ENCODE data around the gene SP140.
"Not testable (repeated sequence)": the region's sequence is repeated elsewhere in the genome, so short reads cannot be mapped to it uniquely, and the experiment has no call there.

Gene SP140

DNA sequence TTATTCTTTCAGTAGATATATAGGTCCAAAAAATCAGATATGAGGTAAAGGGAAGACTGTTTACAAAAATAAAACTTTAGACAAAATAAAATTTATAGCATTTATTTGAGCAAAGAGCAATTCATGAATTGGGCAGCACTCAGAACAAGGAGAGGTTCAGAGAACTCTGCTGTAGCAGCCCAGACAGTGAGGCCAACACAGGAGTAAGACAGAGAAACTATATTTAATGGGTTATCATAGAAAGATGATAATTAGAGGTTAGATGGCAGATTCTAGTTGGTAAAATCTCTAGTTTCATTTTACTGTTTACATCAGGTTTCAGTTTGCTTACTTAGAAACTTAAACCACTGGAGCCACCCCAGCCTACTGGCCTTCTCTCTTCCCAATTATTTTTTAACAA lies 71.4 kb downstream of the SP140 start:
- DNase-seq: no peak

DNA sequence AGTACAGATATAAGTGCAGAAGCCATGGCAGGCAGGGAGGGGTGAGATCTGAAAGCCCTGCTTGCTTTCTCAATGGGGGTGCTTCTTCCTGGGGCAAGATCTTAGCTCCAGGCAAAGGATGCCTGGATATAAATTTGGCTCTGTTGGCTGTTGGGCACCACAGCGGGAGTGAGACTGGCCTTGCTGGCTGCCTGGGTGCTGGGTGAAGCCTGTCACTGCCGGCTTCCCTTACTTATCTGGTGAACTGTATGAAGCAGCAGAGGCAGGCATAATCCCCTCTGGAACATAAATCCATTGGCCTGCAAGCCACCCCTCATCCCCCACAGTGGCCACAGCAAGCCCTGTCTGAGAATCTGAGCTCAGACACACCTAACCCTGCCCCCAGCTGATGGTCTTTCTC lies 74.1 kb downstream of the SP140 start:
- no peak for DNase-seq

DNA sequence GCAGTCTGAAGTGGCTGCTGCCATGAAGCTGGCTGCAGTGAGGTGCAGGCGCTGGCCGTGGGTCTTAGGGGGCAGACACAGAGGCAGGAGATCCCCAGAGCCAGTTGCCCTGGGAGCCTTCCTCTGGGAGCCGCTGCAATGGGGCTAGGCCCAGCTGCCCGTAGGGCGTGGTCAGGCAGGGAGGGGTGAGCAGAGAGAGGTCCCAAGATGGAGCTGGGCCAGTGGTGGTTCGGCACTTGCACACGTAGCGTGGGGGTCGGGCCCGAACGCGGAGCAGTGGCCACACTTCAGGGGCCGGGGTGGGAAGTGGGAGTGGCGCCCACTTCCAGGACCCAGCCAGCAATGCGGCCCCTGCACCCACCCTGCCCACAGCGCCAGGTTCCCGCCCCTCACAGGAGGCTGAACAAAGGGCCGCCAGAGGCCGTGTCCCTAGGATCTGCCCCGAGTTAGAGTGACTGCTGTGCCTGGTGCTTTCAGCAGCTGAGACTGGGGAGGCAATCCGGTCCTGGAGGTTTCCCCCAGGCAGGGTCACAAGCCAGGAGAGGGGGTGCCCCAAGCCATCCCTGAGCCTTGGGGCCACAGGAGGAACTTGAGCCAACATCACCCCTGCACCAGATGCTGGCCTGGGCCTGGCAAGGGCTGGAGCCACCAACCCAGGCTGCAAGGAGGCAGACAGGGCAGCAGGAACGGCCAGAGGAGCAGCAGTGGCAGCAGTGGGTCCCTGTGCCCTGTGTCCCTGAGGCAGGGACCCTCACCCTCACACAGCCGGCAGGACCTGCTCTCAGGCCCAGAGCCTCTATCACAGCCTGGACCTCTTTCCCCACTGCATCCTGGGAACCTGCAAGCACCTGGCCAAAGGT lies 80.1 kb downstream of the SP140 start:
- DNase-seq: no peak

DNA sequence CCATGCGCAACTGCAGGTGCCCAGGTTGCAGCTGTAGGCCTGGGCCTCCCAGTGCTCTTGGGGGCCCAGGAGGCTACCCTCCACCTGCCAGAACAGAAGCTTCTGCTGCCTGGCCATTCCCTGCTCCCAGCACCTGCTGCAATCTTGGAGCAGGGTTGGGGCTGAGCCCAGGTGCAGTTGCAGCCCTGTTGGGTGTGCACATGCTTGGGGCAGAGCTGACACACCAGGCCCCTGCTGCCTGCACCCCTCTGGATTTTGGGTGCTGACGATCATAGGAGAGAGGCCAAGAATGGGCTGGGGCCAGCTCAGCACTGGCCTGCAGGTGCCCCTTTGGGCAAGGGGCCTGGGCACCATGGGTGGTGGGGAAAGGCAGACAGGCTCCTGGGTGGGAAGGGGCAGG lies 80.9 kb downstream of the SP140 start:
- no peak for DNase-seq

DNA sequence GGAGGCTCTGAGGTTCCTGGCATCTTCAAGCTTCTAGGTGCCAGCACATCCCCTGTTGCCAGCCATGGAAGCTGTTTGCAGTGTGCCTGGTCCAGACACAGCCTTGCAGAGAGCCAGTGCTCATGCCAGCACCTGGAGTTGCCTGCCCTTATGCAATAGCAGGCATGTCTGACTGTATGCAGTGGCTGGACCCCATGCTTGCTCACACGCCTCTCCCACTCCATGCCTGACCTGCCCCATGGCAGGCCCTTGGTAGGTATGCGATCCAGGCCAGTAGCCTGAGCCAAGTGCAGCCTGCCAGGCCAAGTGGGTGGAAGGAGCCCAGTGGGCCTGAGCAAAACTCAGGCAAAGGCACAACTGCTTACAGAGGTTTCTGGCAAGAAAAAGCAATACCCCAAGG lies 81.9 kb downstream of the SP140 start:
- DNase-seq: no peak

DNA sequence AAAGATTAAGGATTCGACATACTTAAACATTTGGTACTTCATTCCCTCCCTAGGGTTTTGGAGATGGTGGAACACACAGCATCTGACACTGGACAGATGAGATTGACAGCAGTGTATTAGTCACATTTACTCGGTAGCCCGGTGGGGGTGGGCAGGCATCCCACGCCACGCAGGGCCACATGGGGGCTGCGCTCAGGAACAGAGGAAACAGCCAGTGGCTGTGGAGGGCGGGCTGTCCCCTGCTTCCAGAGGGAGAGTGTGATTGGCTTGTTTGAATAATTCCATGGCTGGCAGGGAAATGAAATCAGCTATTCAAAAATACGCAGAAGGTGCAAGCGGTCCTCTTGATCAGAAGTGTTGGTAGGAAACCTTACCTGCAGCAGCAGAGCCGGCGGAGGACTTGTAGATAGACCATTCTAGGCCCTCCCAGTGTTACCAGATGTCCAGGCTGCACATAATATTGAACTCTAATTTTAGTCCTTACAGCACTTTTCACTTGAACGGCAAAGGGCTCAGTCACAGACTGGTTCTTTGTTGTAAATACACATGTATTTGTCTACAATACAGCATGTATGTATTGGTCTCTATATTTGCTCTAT lies 83.0 kb downstream of the SP140 start:
- DNase-seq: no peak

DNA sequence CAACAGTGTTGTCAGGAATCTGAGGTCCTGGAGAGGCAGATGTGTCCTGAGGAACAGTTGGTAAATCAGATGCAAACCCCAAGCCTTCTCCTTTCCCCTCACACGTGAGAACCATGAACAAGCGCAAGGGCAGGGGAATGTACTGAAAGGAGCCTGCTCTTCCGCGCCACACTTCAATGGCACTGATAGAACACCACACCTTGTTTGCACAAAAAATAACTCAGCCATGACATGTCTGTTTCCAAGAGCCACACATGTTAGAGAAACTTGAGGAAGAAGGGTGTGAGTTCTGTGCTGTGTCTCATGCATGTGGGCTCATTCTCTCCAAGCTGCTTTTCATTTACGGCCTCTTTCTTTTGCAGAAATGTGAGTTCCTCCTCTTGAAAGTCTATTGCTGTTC lies 85.3 kb downstream of the SP140 start:
- DNase-seq: not testable (repeated sequence)

DNA sequence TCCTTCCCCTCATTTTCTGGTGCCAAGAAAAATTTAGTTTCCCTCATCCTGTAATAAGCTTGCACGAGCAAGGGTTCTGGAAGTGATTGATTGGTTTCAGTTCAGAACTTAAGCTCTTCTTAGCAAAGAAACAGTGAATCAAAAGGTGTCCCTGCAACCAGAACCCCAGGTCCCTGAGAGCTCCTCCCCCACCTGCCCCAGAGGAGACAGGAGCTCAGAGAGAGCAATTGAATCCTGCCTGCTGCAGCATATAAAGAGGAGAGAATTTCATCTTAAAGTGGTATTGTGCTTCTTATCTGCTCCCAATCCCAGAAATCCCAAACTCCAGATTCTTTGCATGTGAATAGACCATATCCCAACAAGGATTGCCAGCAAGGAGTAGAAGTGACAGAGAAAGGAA lies 86.1 kb downstream of the SP140 start:
- DNase-seq: not testable (repeated sequence)

DNA sequence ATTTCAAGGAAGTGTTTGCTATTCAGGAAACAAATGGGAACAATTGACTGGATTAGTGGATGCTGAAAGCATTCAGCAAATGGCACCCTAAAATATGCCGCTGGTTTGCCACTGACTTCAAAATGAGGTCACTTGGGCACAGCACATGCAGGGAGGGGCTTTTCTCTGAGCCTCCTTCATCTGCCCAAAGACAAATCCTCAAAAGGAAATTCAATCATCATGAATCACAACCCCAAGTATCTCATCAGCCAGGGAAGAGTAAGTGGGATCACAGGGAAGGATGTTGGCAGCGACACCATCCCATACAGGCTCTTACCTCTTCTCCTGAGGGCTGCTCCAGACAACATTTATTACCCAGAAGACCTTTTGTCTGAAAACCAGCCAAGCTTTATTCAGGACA lies 87.1 kb downstream of the SP140 start:
- no peak for DNase-seq

DNA sequence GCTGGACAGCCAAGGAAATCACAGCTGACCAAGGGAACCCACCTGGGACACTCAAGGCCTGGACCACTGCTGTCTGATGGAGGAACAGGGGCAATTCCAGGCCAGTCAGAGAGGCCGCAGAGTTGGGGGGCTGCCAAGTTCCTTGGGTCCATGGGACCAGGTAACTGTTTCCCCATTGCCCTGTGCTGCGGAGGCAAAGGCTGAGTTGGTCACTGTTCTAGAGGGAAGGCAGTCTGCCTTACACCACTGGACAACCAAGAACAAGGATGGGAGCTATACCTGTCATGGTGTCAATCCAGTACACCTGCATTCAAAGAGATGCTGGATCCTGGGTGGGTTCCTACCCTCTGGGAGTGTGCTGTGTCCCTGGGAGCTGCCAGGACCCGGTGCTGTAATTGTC lies 91.8 kb downstream of the SP140 start:
- DNase-seq: no peak

DNA sequence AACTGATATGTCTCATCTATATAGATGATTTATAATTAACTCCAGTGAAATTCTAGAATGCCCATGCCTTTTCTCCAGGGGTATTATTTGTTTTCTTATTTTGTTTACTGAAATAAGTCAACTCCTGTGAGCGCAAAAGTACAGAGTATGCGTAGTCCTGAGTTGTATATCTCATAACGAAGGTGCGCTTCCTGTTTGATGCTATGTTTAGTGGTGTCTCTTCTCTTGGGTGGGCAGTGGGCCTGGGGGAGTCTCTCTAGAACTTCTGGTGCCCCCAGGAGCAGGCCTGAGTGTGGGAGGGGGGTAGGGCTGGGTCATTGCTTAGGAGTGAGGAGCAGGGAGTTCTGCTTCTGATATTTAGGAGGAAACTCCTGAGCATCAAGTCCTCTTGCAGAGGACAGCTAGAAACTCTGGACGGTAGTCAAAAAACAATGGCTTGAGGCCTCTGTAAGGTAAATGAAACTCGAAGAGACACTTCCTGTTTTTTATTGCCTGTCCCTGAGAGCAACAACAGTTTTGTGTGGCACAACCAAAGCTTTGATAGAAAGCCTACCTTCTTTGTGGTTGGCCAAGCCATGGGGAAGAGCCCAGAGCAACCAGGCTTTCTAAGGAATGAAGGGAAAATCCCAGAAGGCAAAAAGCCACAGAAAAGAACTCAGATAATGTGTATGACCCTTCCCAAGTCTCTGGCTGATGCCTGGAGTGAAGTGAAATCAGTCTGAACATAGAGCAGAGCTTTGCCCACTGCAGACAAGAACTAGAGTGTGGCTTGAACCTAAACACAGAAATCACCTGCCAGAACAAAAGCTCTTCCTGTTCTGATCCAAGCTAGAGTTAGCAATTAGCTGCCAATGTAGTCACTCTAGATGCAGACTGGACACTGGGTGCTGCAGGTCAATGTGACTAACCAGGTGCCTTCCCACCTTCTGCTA lies 92.9 kb downstream of the SP140 start:
- no peak for DNase-seq

DNA sequence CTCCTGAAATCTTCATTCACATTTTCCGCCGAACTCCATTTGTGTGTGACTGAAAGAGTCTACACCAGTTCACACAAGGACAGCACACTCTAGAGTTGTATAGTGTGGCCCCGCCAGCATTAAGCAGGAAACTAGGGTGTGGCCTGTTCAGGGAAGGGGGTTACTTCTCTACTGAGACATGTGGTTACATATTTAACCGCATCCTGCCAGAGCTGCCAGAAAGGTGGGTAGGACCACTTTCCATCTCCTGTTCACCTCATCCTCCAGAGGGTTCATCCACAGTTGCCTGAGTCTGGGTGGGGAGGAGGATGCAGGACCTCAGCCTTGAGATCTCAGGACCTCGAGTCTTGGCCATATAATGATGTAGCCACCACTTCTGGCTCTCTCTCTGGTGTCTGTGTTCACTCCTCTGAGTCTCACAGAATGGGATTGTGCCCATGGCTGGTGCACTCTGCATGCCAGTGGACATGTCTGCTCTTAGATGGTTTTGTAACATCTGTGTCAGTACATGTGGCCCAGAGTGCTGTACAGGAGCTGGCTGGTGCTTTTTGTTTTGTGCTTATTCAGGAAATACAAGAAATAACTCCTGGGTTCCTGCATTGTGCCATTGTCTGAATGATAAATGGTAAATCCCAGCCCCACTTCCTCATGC lies 93.8 kb downstream of the SP140 start:
- DNase-seq: no peak

DNA sequence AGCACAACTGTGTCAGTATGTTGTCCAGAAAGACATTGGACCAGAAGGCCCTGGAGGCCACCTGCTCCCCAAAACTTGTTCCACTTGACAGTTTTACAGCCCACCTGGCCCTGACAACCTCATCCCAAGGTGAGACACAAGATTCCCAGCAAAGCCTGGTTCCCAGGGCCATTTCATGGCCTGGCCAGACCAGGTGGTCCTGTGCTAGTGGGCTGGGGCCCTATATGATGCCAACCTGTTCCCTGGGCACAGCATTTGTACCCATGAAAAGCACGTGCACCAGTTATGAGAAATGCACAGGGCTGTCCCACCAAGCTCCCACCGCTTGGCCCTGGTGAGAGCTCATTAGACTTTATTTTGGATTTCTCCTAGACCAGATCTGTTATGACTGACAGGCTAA lies 95.5 kb downstream of the SP140 start:
- DNase-seq: no peak

DNA sequence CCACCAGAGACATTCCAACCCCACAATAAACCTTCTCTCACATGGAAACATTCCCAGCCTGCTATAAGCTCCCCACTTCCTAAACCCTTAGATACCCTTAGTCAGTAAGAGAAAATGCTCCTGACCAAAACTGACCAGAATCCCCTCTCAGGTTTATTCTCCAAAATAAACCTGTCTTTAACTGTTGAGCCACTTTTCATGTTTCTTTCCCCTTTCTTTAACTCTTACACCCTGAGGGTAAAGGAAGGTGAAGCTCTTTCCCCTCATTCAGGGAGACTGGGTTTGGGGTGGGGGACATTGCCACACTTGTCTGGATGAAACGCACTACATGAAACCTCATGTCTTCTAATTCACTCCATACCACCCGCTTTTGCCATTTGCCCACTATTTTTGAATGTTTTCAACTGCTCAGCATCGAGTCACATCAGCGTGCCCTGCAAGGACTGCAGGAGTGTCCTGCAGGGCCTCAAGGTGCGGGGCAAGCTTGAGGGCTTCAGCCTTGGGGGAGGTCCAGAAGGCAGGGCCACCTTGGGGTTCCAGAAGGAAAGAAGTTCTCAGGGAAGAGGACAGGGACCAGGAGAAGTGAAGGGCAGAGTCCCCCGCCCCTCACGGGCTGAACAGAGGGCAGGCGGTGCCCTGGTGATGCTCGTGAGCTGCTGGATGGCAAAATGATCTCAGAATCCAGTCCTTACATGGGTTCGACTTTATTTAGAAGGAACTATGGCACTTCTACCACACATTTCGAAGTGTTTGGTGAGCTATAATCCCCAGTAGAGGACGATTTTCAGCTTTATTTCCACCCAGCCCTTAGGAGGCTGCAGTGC lies 97.2 kb downstream of the SP140 start:
- DNase-seq: no peak

DNA sequence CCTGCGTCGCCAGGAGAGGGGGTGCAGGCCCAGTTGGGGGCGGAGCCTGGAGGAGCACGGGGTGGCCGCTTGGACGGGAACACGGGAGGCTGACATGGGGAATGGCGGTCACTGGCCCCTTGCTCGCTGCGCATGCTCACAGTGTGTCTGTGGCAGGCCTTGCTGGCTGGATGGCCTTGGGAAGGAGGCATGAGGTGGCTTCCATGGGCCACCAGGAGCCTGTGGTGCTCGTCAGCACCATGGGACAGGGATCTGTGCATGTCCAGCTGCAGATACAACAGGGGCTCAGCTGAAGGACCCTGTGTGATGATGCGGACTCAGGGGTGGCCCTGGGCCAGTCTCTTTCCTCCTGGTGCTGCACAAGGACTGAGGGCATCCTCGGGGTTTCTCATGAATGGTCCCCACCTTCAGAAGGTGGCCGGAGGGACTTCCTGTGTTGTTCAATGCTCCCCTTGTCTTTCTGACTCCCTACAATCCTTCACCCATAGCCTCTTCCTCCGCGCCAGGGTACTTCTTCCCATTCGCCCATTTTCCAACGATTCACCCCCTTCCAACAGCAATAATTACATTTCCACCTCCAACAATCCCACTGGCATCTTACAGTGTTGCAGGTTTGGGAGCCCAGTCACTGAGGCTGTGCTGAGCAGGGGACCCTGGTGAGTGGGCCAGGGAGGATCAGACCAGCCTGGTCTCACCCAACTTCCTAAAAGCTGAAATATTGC lies 98.0 kb downstream of the SP140 start:
- no peak for DNase-seq

DNA sequence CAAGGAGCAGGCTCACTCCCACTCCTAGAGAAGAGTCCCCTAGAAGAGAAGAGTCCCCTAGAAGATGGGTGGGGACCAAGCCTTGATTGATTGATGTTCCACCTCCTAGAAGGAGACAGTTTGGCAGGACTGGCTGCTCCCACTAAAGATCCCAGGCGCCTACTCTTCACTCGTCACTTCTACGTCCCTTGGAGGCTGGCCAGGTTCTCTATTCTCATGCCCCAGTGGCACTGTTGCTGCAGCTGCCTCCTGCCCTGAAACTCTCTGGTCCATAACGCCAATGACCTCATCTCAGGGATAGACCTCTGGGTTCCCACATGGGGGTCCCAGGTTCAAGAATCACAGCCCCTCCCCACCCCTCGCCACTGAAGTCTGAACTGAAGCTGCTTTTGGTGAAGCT lies 99.0 kb downstream of the SP140 start:
- DNase-seq: no peak

DNA sequence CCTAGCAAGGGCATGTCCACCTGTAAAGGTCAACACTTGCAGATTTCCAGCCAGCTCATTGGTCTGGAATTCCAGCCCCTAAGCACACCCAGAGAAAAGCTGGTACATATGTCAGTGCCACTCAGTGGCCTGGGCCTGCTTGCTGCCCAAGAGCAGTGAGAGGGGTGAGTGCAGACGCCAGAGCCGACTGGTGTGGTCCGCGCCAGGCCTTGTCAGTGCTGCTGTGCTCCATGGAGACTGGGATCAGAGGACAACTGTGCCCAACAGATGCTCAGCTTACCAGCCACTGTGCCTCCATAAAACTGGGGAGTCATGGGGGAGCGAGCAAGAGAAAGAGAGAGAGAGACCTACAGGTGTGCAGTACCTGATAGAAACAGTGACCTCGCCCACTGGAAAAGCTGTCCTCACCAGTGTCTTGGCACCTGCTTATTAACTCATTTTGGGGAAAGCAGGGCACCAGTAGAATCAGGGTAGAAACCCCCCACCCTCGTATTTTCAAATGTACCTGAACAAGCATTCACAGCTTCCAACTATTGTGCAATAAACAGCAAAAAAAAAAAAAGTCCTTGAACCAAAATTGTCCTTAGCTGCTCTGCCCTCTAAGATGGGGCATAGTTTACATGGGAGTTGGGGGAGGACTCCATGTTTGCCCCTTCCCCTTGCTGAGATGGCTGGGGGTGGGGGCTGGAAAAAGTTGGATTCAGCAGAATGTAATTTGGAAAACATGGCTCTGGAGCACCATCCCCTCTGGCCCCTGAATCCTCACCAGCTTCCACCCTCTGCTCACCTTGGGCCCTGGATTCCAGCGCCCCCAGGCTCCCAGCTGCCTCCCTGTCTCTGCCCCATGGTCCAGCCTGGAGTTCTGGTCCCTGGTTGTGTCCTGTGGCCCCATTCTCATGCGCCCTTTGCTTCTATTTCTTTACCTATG lies 100.0 kb downstream of the SP140 start:
- no peak for DNase-seq

DNA sequence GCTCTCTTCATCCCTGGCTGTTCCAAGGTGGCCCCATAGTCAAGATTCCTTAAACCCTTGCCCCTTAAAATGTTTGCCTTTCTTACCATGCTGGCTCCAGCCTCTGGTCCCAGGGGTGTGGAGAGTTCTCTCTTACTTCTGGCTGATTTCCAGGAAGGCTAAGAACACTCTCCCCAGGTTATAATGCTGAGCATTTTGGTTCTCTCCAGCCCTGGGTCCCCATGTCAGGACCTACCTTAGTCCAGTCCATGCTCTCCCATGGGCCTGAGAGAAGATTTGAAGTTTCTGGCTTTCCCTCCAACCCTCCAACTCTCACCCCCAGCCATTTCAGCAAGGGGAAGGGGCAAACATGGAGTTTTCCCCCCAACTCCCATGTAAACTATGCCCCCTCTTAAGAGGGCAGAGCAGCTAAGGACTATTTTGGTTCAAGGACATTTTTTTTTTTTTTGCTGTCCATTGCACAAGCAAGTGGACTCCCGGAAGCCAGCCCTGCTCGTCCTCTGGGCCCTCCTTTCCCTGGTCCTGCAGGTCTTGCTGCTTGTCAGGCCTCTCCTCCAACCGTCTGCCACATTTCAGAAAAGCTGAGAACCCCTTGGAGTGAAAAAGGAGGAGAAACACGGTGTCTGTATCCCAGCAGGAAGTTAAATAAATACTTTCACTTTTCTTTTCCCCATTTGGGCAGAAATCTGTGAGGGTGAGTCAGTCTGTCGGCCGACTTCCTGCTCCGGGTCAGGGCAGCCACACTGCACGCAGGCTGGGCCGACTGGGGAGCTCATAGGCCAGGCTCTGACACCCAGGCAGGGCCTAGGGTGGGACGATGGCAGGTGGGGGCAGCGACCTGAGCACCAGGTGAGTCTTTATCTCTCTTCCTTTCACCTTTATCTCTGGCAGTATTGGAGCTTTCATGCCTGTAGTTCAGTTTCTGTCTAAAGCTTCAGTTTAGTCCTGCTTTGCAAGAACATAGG lies 101.2 kb downstream of the SP140 start, which contains the start of gene SP140L:
SP140L (plus strand) TSS at position 741 of the 965 bp plus-strand sequence; CDS start at position 818, 77 bp downstream.
- DNase-seq: peak; percentile 52 to 84
